NCI-H1930 (cell line): Measurements from ENCODE around the gene RAB33B.
"Not testable (repeated sequence)": the region's sequence is repeated elsewhere in the genome, so short reads cannot be mapped to it uniquely, and the experiment has no call there.

Source experiments
- DNase-seq, 2 experiments: peaks; one replicate each; lab custom pipeline; 2025; lab: John Stamatoyannopoulos, UW

The RAB33B gene

GRCh38 chr4:139454111-139455045 is at the start of gene RAB33B:
RAB33B (plus strand) TSS chr4:139454121; CDS start chr4:139454196, 75 bp downstream.
- no peak for DNase-seq

DNA sequence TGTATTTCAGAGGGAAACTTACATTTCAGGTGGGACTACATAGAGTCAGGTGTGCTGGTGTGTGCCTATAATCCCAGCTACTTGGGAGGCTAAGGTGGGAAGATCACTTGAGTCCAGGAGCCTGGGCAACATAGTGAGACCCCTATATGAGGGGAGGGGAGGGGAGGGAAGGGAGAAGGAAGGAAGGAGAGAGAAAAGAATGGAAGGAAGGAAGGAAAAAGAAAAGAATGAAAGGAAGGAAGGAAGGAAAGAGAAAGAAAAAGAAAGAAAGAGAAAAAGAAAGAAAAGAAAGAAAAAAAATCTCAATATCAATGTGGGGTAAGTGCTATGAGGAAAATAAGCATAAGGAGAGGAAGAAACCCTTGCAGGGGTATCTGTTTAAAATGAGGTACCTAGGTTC is 43.6 kb upstream of the RAB33B start:
- no peak for DNase-seq

- not testable (repeated sequence) for DNase-seq
These were observed 39.2 kb upstream of the RAB33B start for GRCh38 chr4:139414671-139415210.

GRCh38 chr4:139416073-139416673 is 37.7 kb upstream of the RAB33B start:
- peak; percentile 1 to 10 for DNase-seq

- no peak for DNase-seq
These were observed 34.5 kb upstream of the RAB33B start for GRCh38 chr4:139419388-139419914.

- DNase-seq: no peak
These were observed 33.3 kb upstream of the RAB33B start for GRCh38 chr4:139420652-139421051.

DNA sequence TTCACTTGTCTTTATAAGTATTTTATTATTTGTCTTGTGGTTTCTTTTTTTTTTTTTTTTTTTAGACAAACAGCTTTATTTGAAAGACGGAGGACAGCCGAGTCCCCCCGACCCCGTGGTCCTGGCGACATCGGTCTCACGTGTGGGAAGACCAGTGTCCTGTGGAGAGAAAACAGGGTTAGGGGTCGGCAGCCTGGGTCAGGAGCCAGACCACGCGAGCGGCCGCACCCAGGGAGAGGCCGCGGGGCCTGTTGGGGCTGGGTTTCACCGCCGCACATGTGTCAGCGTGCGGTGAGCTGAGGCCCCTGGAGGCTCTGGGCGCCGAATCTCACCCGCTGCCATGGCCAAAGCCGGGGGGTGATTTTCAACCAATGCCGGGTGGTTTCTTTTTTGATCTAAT is 17.8 kb upstream of the RAB33B start:
- DNase-seq: no peak

DNA sequence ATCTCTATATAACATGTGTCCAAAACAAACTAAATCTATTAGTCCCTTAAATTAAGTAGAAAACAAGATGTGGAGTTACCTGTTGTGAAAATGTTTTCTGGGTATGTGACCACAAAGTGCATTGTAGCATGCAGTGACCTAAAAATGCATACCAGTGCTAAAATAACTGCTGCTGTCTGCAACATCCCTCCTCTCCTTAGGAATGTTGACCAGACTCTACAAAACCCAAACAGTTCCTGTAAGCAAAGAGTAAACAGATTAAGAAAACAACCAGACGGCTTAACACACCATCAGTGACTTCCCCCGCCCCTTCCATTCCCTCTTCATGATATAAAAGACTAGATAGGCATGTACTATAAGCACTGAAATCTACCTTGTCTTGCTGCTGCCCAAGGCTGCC is 15.8 kb upstream of the RAB33B start:
- no peak for DNase-seq

GRCh38 chr4:139441029-139441428 is 12.9 kb upstream of the RAB33B start:
- DNase-seq: no peak

DNA sequence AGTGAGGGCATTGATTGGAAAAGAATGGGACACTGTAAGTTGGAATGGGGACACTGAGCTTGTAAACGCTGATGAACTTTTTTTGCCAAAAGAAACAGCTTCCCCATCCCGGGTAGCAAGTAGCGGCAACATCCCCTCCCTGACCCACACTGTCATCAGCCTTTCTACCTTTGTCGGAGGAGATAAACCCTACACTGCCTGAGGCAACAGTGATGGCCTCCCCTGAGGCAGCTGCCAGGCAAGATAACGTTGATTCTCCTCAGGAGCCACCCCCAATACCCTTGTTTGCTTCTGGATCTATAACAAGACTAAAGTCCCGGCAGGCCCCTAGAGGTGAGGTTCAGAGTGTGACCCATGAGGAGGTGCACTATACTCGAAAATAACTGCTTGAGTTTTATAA is 10.3 kb upstream of the RAB33B start:
- DNase-seq: no peak

DNA sequence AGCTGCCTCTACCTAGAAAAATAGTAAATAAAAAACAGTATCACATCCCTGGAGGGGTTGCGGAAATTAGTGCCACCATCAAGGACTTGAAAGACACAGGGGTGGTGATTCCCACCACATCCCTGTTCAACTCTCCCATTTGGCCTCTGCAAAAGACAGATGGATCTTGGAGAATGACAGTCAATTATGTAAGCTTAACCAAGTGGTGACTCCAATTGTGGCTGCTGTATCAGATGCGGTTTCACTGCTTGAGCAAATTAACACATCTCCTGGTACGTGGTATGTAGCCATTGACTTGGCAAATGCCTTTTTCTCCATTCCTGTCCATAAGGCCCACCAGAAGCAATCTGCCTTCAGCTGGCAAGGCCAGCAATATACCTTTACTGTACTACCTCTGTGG is 9.0 kb upstream of the RAB33B start:
- not testable (repeated sequence) for DNase-seq

GRCh38 chr4:139447078-139447477 is 6.8 kb upstream of the RAB33B start:
- not testable (repeated sequence) for DNase-seq

GRCh38 chr4:139450586-139450985 is 3.3 kb upstream of the RAB33B start:
- DNase-seq: no peak

DNA sequence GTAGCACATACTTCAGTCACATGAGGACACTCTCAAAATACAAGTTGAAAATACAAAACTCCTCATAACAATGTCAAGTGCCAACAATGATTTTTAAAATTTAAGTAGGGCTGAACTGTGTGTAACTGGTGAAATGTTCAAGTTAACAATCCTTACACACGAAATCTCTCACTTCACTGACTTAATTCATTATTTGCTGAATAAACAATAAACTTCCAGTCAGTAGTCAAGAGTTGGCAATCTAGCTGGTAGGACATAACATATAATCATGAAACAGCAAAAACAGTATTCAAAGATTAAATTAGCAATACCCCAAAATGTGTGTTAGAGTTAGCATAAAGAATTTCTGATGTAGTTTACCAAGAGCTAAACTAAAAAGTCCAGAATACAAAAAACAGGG is 1.9 kb upstream of the RAB33B start:
- DNase-seq: no peak

GRCh38 chr4:139453041-139453370 is 915 bp upstream of the RAB33B start:
- DNase-seq: peak; percentile 42 to 70

DNA sequence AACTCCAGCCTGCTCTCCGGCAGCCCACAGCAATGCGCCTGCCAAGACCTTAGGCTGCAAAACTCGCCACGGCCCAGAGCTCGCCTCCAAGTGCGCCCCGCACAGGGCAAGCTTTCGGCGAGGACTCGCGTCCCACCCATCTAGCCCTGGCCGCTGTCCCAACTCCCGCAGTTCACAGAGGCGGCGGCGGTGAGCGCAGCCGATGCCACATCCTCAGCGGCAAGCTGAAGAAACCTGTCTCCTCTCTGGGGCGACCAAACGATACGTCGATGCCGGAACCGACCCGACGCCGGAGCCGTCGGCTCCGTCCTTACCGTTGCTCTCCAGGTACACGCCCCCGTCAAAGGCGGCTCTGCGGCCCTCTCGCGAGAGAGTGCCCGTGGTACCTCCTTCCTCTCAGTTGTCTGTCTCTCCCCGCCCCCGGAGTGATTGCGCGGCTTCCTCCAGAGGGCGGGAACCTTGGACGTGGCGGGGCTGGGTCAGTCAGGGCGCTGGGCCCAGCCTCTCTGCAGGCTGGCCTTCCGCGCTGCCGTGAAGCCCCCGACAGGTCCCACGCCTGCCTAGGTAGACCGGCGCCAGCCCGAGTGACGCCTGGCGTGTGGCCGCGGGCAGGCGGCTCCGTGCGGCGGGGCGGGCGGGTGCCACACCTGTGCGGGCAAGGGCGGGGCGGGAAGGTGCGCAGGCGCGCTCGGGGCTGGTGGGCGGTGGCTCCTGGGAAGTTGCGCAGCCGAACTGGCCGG is 380 bp upstream of the RAB33B start:
- peak; percentile 94 to 95 for DNase-seq

GRCh38 chr4:139455126-139455538 is 1.2 kb downstream of the RAB33B start:
- no peak for DNase-seq

GRCh38 chr4:139457318-139457717 is 3.4 kb downstream of the RAB33B start:
- DNase-seq: no peak

GRCh38 chr4:139458543-139458942 is 4.6 kb downstream of the RAB33B start:
- no peak for DNase-seq

- no peak for DNase-seq
These were observed 5.1 kb downstream of the RAB33B start for GRCh38 chr4:139458999-139459398.

DNA sequence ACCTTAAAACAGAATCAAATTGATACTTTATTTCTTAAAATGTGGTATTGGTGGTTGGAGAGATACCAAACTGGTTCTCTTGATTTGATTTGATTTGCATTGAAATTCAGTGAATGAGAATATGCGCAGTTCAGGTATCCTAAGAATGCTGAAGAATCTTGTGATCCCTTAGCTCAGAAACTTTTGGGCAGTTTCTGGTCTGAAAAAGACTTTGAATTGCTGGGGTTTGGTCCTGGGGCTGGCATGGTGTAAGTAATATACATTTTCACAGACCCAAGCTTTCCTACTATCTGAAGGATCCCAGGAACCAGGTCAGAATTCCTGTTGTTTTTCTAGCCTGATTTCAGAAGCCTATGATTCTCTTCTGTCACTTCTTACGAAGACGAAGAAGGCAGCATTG is 6.6 kb downstream of the RAB33B start:
- DNase-seq: no peak

DNA sequence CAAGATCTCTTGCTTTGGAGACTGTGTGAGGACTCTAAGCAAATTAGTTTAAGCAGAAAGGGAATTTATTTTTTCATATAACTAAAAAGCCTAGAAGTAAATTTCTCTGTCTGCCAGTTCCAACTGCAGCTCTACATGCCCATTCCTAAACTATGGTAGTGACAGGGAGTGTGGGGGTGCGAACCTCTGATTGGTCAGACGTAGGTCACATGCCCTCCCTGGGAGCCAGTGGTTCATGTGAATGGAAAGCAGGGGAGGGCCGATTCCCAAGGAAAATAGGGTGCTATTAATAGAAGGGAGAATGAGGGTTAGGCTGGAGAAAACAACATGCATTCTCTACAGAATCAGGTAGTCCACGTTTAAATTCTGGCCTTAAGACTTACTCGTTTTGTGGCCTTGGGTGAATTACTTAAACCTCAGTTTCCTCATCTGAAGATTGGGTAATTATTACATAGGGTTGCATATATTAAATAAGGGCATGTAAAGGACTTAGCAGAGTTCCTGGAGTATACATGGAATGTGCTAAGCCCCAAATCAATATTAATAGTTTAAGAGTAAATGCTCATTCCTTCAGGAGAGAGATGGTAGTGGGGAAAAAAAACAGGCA is 7.2 kb downstream of the RAB33B start:
- no peak for DNase-seq
